Myocyte (in vitro differentiated cells): ENCODE measurements around the gene TP63. TPM values are rescaled to one million over a fixed set of nuclear protein-coding genes. Genes with fewer than 3 reads are reported as not detected.

Experiments used
- DNase-seq: peaks from one replicate; pipeline ENCODE4 v3.0.0-alpha.2; 2012; ENCODE audit warnings: low read depth
- total RNA-seq: library from RNA; depleted of rRNA; stranded (reverse); fragments of >200 nt; gene quantifications from 2 replicates; pipeline ENCODE4 v1.2.3, GENCODE V29; 2014

The TP63 gene
- total RNA-seq, 1 donor from 2014 or later, result 2.5 TPM

DNA sequence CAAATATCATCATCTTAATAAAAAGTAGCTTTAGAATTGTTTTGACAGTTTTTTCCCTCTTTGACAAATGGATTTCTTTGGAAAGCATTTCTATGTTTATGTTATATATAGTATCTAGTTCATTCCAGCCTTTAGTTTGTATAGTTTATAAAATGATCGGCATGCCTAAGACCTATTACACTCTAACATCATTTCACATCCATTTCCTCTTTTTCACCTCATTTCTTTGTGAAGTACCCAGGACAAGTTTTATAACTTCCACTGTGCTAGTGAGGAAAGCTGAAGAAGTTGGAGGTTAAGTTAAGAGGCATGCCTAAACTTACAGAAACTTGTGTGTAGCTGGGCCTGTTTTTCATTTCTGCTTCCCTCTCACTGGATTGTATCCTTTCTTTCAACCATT lies 178.4 kb downstream of the TP63 start:
- DNase-seq, result no peak

GRCh38 chr3:189812806-189813465 lies 181.7 kb downstream of the TP63 start:
- DNase-seq, result no peak

DNA sequence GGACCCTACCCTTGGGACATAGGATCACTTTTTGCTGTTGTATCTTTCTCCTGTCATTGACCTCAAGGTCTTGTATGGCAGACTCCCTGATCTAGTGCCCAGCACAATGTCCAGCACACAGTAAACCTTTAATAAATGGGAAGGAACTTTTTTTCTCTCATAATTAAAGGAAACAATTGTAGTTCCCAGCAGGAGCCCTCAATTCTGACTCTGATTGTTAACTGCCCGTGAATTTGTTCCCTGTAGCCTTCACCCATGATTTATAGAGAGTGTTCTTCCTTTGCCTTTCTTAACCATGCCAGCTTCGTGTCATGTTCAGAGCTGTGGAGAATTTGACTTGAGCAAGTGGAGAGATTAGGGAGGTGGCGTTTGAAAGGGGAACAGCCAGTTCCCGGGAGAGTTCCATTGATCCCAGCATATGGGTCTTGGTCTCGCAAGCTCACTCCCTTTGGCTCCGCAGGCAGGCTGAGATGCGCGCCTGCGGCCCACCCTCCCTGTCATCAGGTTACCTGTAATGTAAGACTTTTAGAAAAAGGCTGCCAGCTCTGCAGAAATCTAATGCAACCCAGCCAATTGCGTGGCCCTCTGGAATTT lies 182.6 kb downstream of the TP63 start:
- DNase-seq, result no peak

DNA sequence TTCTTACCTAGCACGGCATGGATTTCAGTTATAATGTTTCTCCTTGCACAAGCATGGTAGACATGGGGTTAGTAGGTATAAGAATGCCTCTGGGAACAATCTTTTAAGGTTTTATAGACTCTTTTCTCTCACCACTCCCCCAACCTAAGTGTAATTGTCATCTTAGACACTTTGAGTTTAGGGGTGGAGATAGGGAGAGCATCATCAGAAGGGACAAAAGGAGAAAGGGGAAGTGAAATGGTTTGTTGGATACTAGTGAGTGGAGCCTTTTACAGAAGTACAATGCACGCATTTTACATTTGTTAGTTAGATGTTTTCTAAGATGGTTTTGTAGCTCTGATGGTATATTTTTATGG lies 189.2 kb downstream of the TP63 start:
- DNase-seq, result no peak

GRCh38 chr3:189821262-189821661 lies 190.1 kb downstream of the TP63 start:
- DNase-seq, result no peak

- no peak for DNase-seq
Observed at GRCh38 chr3:189822726-189823125, 191.5 kb downstream of the TP63 start.

- DNase-seq, result peak; percentile 72
Observed at GRCh38 chr3:189824629-189825312, 193.6 kb downstream of the TP63 start.

DNA sequence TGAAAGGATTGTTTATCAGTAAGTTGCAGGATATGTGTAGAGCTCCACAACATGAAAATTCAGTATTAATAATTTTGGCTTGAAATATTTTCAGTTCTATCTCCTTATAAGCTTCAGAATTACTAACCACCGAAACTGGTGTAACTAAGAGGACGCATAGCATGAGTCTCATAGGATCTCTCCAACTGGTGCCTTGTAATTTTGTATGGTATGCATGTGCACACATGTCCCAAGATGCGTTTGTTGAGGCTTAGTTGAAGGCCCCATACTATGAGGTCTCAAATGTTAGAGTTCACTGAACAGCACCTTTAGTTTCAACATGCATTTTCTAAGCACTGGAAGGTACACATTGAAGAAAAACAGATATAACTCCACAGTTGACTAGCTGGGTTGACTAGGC lies 195.4 kb downstream of the TP63 start:
- DNase-seq, result no peak

- no peak for DNase-seq
Observed at GRCh38 chr3:189827108-189827507, 195.9 kb downstream of the TP63 start.

GRCh38 chr3:189830401-189830800 lies 199.2 kb downstream of the TP63 start:
- DNase-seq, result no peak

DNA sequence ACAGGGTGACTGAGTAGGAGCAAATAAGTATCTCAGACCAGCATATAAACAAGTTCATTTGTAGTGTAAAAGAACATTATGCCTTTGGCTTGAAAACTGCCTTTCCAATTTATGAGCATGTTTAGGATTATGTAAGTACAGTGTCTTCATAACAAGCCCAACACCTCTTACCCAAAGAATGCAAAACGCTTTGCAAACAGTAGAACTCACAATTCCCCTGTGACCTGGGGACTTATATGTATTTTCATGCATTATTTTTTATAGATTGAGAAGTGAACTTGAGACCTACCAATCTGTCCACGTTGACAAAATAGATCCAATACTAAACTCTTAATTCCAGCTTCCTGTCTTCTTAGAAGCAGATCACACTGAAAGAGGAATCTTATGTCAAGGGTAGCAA lies 202.1 kb downstream of the TP63 start:
- no peak for DNase-seq

DNA sequence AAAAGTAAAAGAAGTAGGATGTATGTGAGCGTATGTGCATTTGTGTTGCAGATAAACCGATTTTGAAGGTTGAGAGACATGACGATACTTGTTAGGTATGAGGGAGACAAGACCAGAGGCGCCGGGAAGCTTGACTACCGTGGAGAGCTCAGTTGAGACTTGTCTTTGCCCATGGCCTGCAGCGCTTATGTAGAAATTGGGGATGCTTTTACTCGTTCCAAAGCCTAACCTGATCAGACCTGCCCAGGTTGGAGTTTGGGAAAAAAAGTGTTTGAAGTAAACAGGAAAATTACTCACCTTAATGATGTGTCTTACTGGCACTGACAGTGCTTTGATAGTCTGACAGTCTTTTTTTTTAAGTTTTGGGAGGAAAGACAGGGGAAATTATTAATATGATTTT lies 202.8 kb downstream of the TP63 start:
- no peak for DNase-seq

DNA sequence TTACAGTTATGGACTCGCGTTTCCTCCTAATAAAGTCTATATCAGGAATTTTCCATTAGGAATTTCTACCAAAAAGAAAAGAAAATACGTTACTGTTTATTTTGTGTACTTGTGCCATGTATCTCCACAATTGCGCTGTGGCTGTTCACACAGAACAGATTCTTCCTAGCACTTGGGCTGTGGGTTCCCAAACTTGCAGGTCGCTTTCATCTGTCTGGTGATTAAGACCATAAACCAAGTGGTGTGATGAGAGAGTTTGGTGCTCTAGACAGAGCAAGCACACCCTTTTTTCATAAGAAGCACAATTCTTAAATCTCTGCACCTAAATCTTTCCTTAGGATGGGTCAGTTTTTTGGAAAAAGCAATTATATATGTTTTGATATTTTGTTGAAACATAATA lies 203.3 kb downstream of the TP63 start:
- no peak for DNase-seq

DNA sequence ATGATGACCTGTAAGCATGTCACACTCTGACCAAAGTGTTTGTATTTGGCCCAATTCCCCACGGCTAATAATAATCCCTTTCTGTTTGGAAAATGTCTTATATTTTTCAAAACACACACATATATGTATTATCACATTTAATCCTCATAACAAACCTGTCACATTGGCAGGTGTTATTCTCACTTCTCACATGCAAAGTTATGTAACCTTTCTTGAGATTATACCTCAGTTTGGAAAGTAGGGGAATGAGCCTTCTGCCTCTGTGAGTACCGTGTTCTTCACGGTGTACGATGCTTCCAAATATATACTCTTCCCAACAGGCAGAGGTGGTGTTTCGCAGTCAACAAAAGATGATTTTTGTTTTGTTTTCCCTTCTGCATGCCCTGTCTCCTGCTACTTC lies 205.6 kb downstream of the TP63 start:
- DNase-seq, result no peak

- no peak for DNase-seq
Observed at GRCh38 chr3:189838291-189838690, 207.1 kb downstream of the TP63 start.

GRCh38 chr3:189839576-189839975 lies 208.4 kb downstream of the TP63 start:
- DNase-seq, result peak; percentile 67

GRCh38 chr3:189841473-189842205 lies 210.4 kb downstream of the TP63 start:
- no peak for DNase-seq

DNA sequence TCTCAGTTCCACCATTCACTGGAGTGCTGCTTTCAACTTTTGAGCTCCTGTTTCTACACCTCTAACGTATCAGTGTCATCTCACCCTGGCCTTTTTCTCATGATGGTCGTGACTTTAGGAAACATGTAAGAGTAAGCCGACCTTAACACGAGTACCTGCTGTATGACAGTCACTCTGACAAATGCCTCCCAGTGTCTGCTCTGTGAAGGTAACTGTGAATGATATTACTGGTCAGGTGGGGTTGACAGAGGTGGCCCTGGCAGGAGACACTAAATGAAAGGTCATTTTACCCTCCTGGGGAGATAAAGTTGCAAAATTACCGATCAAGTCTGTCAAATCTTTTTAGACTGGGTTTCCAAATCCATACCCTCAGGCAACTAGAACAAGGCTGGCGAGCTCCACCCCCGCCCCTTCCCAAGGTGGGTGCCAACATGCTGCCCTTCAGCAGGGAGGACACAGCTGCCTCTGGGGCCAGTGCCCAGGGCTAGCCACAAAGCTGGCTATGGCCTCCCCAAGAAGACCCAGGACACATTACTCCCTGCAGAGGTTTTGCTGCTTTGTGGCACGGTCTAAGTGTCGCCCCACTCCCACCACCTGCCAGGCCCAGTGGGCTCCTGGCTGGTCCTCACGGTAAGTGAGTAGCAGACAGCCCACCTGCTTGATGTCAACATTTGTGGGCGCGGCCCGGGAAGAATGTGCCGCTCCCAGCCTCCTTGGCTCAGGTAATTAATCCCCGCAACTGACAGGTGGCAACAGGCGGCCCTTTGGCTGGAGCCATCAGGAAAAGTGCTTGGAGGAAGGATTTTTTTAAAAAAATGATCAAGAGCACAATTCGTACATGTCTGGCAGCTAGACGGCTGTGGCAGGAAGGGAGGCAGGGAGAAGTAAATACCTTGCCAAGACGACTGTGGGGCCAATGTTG lies 211.8 kb downstream of the TP63 start:
- no peak for DNase-seq

- no peak for DNase-seq
Observed at GRCh38 chr3:189845069-189845468, 213.9 kb downstream of the TP63 start.

GRCh38 chr3:189848395-189849040 lies 217.3 kb downstream of the TP63 start:
- DNase-seq, result no peak

- no peak for DNase-seq
Observed at GRCh38 chr3:189849262-189849661, 218.1 kb downstream of the TP63 start.
